Measurements from ENCODE around the gene CD101.

Gene CD101

DNA sequence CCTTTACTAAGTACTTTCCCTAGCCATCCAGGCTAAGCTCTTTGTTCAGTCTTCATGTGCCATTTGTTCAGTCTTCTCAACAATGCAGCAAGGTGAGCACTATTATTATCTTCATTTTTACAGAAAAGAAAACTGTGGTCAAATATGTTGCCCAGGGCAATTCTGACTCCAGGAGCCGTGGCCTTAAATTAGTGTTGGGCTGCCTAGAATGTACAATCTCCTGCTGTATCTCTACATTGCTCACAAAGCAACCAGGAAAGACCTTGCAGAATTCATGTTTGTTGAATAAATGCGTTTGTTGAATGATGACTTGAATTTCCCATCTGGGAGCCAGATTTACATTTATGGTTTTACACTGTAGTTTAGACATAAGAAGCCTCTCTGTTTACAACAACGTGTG lies 14.2 kb downstream of the CD101 start:
- Histone ChIP-seq H3K27me3 (ENCODE audit: control insufficient read depth, insufficient read depth, low read length) (no peaks in the 10 kb centered on the region), H3K4me1 (ENCODE audit: control insufficient read depth, insufficient read depth, low read length) (no peaks in the 10 kb centered on the region), H3K4me3 (ENCODE audit: low read depth, low read length) (no peak overlapping the region), H3K27ac (ENCODE audit: low read depth, low read length) (no peak overlapping the region), H3K36me3 (ENCODE audit: control insufficient read depth, insufficient read depth, low read length) (no peaks in the 10 kb centered on the region), H3K9ac (ENCODE audit: low read length) (no peak overlapping the region), H3K9me3 (ENCODE audit: control insufficient read depth, insufficient read depth, low read depth, low read length) (no peaks in the 10 kb centered on the region)

DNA sequence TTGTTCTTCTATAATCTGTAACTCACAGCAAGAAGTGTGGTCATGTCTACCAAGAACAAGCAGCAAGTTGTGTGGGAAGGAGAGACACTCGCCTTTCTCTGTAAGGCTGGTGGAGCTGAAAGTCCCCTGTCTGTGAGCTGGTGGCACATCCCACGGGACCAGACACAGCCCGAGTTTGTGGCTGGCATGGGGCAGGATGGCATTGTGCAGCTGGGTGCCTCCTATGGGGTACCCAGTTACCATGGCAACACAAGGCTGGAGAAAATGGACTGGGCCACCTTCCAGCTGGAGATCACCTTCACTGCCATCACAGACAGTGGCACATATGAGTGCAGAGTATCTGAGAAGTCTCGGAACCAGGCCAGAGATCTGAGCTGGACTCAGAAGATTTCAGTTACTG lies 15.5 kb downstream of the CD101 start:
- Histone ChIP-seq H3K27ac (ENCODE audit: low read depth, low read length) (no peak overlapping the region), H3K9me3 (ENCODE audit: control insufficient read depth, insufficient read depth, low read depth, low read length) (no peaks in the 10 kb centered on the region), H3K27me3 (ENCODE audit: control insufficient read depth, insufficient read depth, low read length) (no peaks in the 10 kb centered on the region), H3K9ac (ENCODE audit: low read length) (no peak overlapping the region), H3K4me1 (ENCODE audit: control insufficient read depth, insufficient read depth, low read length) (no peaks in the 10 kb centered on the region), H3K4me3 (ENCODE audit: low read depth, low read length) (no peak overlapping the region), H3K36me3 (ENCODE audit: control insufficient read depth, insufficient read depth, low read length) (no peaks in the 10 kb centered on the region)

DNA sequence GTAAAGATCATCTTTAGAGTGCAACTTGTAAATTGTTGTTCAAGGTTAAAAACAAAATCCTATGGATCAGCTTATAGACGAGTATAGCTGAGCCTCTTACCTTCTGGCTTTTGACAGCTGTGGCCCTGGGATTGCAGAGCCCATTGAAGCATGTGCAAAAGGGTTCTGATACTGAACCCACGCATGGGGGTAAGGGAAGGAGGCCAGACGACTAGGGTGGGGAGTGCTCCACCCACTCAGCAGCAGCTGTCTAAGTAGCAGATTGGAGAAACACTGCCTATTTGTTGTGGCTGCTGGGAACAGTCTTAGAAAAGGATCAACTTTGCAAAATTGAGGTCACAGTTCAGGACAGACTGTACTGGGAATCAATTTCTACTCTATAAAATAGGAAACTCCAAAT lies 16.1 kb downstream of the CD101 start:
- Histone ChIP-seq H3K9ac (ENCODE audit: low read length) (no peak overlapping the region), H3K27ac (ENCODE audit: low read depth, low read length) (no peak overlapping the region), H3K4me3 (ENCODE audit: low read depth, low read length) (no peak overlapping the region), H3K9me3 (ENCODE audit: control insufficient read depth, insufficient read depth, low read depth, low read length) (no peaks in the 10 kb centered on the region), H3K36me3 (ENCODE audit: control insufficient read depth, insufficient read depth, low read length) (no peaks in the 10 kb centered on the region), H3K27me3 (ENCODE audit: control insufficient read depth, insufficient read depth, low read length) (no peaks in the 10 kb centered on the region), H3K4me1 (ENCODE audit: control insufficient read depth, insufficient read depth, low read length) (no peaks in the 10 kb centered on the region)

DNA sequence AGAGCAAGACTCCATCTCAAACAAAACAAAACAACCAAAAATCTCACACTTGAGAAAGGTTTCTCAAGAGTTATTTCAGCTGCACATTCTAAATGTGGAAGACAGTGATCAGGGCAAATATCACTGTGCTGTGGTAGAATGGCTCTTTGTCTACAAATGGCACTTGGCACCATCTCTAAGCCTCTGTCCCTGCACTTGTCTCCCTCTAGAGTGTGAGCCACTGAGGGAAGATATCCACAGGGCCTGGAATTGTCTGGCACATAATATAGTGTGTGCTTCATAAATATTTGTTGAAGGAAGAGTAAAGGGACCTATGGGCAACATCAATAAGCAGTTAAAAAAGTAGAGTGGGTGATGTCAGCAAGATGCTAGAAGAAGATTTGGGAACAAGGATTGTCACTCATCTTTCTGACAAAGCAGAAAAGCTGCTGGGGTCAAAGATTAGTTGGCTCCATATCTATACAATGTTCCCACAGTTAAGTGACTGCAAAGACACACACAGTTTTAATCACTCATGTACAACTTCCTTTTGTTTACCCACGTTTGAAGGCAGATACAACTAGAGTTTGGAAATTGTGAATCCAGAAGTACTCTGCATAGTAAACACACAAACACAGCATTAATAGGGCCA lies 19.1 kb downstream of the CD101 start:
- H3K36me3 ChIP-seq (ENCODE audit: control insufficient read depth, insufficient read depth, low read length): no peaks in the 10 kb centered on the region; the same call in 1 of the 2 replicates
- H3K9me3 ChIP-seq (ENCODE audit: control insufficient read depth, insufficient read depth, low read depth, low read length): no peaks in the 10 kb centered on the region
- H3K4me1 ChIP-seq (ENCODE audit: control insufficient read depth, insufficient read depth, low read length): no peaks in the 10 kb centered on the region
- no peak overlapping the region for H3K27ac ChIP-seq (ENCODE audit: low read depth, low read length)
- H3K27me3 ChIP-seq (ENCODE audit: control insufficient read depth, insufficient read depth, low read length): no peaks in the 10 kb centered on the region
- no peak overlapping the region for H3K4me3 ChIP-seq (ENCODE audit: low read depth, low read length)
- no peak overlapping the region for H3K9ac ChIP-seq (ENCODE audit: low read length)

DNA sequence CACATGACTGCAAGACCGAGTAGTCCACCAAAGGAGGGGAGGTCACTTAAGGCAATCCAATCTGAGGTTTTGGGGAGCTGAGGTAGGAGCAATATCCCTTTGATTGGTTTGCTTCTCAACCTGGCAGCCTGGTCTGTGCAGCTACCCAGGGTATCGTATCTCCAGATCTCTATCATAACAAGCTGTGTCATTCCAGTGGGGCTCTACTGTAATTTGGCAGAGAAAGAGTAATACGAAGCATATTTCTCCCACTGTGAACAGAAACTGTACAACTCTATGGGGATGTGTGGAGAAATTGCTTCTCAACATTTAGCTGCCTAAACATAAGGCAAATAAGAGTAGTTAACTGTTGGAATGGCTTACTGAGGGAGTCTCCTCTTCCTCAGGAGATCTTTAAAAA lies 20.6 kb downstream of the CD101 start:
- Histone ChIP-seq H3K4me3 (ENCODE audit: low read depth, low read length) (no peak overlapping the region), H3K36me3 (ENCODE audit: control insufficient read depth, insufficient read depth, low read length) (no peaks in the 10 kb centered on the region; the same call in 1 of the 2 replicates), H3K9me3 (ENCODE audit: control insufficient read depth, insufficient read depth, low read depth, low read length) (no peaks in the 10 kb centered on the region), H3K27me3 (ENCODE audit: control insufficient read depth, insufficient read depth, low read length) (no peaks in the 10 kb centered on the region), H3K9ac (ENCODE audit: low read length) (no peak overlapping the region), H3K27ac (ENCODE audit: low read depth, low read length) (no peak overlapping the region), H3K4me1 (ENCODE audit: control insufficient read depth, insufficient read depth, low read length) (no peaks in the 10 kb centered on the region)

DNA sequence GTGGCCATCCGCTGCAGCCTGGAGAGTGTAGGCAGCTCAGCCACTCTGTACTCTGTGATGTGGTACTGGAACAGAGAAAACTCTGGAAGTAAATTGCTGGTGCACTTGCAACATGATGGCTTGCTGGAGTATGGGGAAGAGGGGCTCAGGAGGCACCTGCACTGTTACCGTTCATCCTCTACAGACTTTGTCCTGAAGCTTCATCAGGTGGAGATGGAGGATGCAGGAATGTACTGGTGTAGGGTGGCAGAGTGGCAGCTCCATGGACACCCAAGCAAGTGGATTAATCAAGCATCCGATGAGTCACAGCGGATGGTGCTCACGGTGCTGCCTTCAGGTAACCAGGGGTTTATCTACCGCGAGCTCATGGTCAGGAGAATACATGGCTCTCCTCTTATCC lies 24.0 kb downstream of the CD101 start:
- Histone ChIP-seq H3K9ac (ENCODE audit: low read length) (no peak overlapping the region), H3K27ac (ENCODE audit: low read depth, low read length) (no peak overlapping the region), H3K4me3 (ENCODE audit: low read depth, low read length) (no peak overlapping the region), H3K27me3 (ENCODE audit: control insufficient read depth, insufficient read depth, low read length) (no peaks in the 10 kb centered on the region), H3K4me1 (ENCODE audit: control insufficient read depth, insufficient read depth, low read length) (no peaks in the 10 kb centered on the region), H3K9me3 (ENCODE audit: control insufficient read depth, insufficient read depth, low read depth, low read length) (no peaks in the 10 kb centered on the region), H3K36me3 (ENCODE audit: control insufficient read depth, insufficient read depth, low read length) (no peaks in the 10 kb centered on the region; the same call in 1 of the 2 replicates)

DNA sequence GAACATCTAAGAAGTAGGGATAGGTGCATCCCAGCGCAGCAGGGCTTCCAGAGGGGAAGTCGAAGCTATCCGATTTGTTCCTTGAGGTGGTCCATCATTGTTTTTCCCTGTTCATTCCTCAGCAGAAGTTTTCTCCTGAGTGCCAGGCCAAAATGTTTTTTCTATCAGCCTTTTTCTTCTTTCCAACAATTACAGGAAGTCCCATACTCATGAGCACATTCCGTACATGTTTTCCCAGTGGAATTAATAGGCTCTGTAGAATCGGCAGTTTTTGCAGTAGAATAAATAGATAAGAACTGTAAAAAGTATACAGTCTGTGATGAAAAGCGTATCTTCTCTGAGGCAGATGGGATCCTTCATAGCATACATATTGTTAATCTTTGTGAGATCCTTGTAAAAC lies 24.8 kb downstream of the CD101 start:
- Histone ChIP-seq H3K9ac (ENCODE audit: low read length) (no peak overlapping the region), H3K36me3 (ENCODE audit: control insufficient read depth, insufficient read depth, low read length) (no peaks in the 10 kb centered on the region; the same call in 1 of the 2 replicates), H3K27ac (ENCODE audit: low read depth, low read length) (no peak overlapping the region), H3K4me1 (ENCODE audit: control insufficient read depth, insufficient read depth, low read length) (no peaks in the 10 kb centered on the region), H3K4me3 (ENCODE audit: low read depth, low read length) (no peak overlapping the region), H3K9me3 (ENCODE audit: control insufficient read depth, insufficient read depth, low read depth, low read length) (no peaks in the 10 kb centered on the region), H3K27me3 (ENCODE audit: control insufficient read depth, insufficient read depth, low read length) (no peaks in the 10 kb centered on the region)

DNA sequence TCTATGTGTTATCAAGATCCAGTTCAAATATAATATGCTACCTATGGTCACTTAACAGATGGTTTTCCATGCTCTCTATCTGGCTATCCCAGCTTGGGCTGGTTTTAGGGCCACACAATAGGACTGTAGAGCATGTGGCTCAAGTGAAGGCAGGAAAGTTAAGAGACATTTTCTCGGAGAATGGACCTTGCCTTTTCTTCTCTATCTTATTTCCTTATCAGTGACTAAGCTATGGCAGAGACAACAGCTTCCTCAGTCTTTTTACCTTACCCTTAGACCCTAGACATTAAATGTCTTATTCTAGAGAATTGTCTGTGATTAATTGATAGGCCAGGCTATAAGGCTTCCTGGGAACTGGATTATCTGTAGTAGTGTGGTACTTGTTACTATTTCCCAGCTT lies 28.1 kb downstream of the CD101 start:
- Histone ChIP-seq H3K36me3 (ENCODE audit: control insufficient read depth, insufficient read depth, low read length) (no peaks in the 10 kb centered on the region), H3K4me1 (ENCODE audit: control insufficient read depth, insufficient read depth, low read length) (peaks cover under 1% of the 10 kb centered on the region; the same call in 1 of the 2 replicates), H3K9me3 (ENCODE audit: control insufficient read depth, insufficient read depth, low read depth, low read length) (no peaks in the 10 kb centered on the region), H3K27ac (ENCODE audit: low read depth, low read length) (no peak overlapping the region), H3K9ac (ENCODE audit: low read length) (no peak overlapping the region), H3K4me3 (ENCODE audit: low read depth, low read length) (no peak overlapping the region), H3K27me3 (ENCODE audit: control insufficient read depth, insufficient read depth, low read length) (no peaks in the 10 kb centered on the region)

DNA sequence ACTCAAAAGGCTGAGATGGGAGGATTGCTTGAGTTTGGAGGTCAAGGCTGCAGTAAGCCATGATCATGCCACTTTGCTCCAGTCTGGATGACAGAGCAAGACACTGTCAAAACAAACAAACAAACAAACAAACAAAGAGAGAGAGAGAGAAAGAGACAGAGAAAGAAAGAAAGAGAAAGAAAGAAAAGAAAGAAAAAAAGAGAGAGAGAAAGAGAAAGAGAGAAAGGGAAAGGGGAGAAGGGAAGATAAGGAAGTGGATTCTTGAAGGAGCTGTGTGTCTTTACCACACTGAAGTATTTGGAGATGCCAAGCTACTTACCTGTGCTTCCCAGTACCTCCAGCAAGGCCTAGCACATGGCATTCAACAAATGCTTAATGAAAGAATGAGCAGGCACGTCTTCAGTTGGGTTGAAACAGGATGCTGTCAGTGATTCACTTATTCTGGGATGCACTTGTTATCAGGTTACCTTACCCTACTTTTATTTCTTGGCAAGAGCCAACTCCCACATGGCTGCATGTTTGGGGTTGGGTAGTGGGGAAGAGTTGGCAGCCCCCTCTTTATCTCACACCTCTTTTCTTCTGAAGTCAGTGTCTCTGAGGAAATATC lies 28.8 kb downstream of the CD101 start:
- H3K27me3 ChIP-seq (ENCODE audit: control insufficient read depth, insufficient read depth, low read length): no peaks in the 10 kb centered on the region
- H3K9me3 ChIP-seq (ENCODE audit: control insufficient read depth, insufficient read depth, low read depth, low read length): no peaks in the 10 kb centered on the region
- H3K27ac ChIP-seq (ENCODE audit: low read depth, low read length): no peak overlapping the region
- peaks cover 6% of the 10 kb centered on the region; the same call in 1 of the 2 replicates for H3K4me1 ChIP-seq (ENCODE audit: control insufficient read depth, insufficient read depth, low read length)
- H3K36me3 ChIP-seq (ENCODE audit: control insufficient read depth, insufficient read depth, low read length): no peaks in the 10 kb centered on the region
- H3K9ac ChIP-seq (ENCODE audit: low read length): no peak overlapping the region
- H3K4me3 ChIP-seq (ENCODE audit: low read depth, low read length): no peak overlapping the region

DNA sequence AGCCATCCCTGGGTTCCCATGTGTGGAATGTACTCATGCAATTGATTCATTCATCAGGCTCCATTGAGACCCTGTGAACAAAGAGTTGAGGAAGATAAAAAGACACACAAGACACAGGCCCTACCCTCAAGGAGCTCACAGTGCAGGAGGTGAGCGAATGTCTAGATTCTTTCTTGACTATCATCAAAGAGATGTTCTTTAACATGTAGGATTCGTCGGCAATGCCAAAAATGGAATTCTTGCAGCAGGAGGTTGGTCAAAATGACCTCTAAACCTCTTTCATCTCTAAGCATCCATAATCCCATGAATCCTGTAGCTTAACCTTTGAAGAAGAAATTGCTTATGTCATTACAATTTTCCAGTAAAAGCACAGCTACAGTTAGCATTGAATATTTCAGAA lies 30.7 kb downstream of the CD101 start:
- H3K27me3 ChIP-seq (ENCODE audit: control insufficient read depth, insufficient read depth, low read length): no peaks in the 10 kb centered on the region
- no peaks in the 10 kb centered on the region for H3K9me3 ChIP-seq (ENCODE audit: control insufficient read depth, insufficient read depth, low read depth, low read length)
- H3K4me3 ChIP-seq (ENCODE audit: low read depth, low read length): no peak overlapping the region
- H3K9ac ChIP-seq (ENCODE audit: low read length): no peak overlapping the region
- no peaks in the 10 kb centered on the region for H3K36me3 ChIP-seq (ENCODE audit: control insufficient read depth, insufficient read depth, low read length)
- H3K4me1 ChIP-seq (ENCODE audit: control insufficient read depth, insufficient read depth, low read length): peaks cover 12% of the 10 kb centered on the region; the same call in 1 of the 2 replicates
- H3K27ac ChIP-seq (ENCODE audit: low read depth, low read length): no peak overlapping the region

DNA sequence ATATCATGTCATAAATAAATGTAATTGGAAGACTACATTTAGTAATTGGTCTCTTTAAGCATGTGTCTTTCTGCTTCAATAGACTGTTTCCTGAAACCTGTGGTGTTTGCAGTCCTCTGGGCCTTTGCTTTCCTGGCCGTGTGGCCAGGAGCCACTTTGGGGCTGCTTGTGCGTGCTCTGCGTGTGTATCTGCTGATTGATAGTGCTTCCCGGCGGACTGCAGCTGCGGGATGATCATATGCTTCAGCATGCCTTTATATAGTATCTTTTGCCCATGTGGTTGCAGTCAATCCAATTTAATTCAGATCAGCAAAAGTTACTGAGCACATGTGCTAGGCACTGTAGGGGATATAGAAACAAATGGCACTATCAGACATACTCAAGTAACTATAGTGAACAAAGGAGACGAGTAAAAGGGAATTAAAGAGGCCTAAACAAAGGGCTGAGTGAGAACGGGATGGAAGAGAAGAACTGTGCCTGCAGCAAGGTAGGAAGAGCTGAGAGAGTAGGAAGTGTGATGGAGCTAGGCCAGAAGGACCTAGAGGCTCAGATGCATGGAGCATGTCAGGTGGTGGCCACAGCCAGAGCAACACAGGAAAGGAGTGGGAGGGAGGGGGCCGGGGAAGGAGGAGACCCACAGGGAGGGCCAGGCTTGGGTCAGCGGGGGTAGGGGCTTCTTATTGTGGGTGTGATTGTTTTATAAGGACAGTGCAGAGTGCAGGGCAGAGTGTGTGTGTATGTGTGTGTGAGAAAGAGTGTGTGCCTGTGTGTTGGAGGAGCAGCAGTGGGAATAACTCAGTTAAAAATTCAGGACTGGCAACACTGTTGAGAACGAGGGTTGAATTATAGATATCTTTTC lies 31.4 kb downstream of the CD101 start:
- H3K4me1 ChIP-seq (ENCODE audit: control insufficient read depth, insufficient read depth, low read length): peaks cover 12% of the 10 kb centered on the region; the same call in 1 of the 2 replicates

More for the DNA sequence above, 31.4 kb downstream of the CD101 start:
- no peak overlapping the region for H3K4me3 ChIP-seq (ENCODE audit: low read depth, low read length)
- H3K27me3 ChIP-seq (ENCODE audit: control insufficient read depth, insufficient read depth, low read length): no peaks in the 10 kb centered on the region
- H3K27ac ChIP-seq (ENCODE audit: low read depth, low read length): no peak overlapping the region
- H3K9ac ChIP-seq (ENCODE audit: low read length): no peak overlapping the region
- H3K9me3 ChIP-seq (ENCODE audit: control insufficient read depth, insufficient read depth, low read depth, low read length): no peaks in the 10 kb centered on the region
- no peaks in the 10 kb centered on the region for H3K36me3 ChIP-seq (ENCODE audit: control insufficient read depth, insufficient read depth, low read length)
